Measurements from ENCODE around the gene ARID1A.

The ARID1A gene

DNA sequence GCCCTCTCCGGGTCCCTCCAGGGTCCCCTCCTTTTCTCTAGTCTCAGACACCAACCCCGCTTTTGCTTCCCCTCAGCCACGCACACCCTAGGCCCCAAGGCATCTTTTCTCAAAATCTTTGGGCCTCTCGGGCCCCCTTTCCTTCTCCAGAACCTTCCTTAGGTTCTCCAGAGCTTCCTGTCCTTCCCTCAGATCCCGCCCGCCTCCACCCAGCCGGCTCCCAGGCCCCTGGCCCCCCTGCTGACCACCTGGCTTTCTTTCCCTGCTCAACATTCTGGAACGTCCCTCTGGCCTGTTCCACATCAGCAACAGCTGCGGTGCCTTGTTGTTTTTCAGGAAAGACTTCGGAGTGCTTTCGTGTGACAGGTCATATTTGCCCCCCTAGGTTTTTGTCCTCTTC lies 131.8 kb downstream of the ARID1A start:
- H3K9me3 ChIP-seq (ENCODE audit: insufficient read depth, low read length): no peaks in the 10 kb centered on the region
- peak overlapping the region; percentile 71 for H3K9ac ChIP-seq (ENCODE audit: low read length)
- H3K9me2 ChIP-seq (replicated peaks; ENCODE audit: insufficient read depth, low read length): no peaks in the 10 kb centered on the region
- no peaks in the 10 kb centered on the region for H3K27me3 ChIP-seq (ENCODE audit: low read length)
- H3K4me3 ChIP-seq (ENCODE audit: insufficient read depth, low read length, poor library complexity, severe bottlenecking): peak overlapping the region; percentile 67
- no peaks in the 10 kb centered on the region for H3K36me3 ChIP-seq (ENCODE audit: low read length)
- H2AFZ ChIP-seq (ENCODE audit: low read depth, low read length, severe bottlenecking): no peak overlapping the region
- H3K79me2 ChIP-seq (ENCODE audit: insufficient read depth, low read length): peaks cover 6% of the 10 kb centered on the region; the same call in 1 of the 2 replicates
- no peak overlapping the region for H3K27ac ChIP-seq (ENCODE audit: low read depth, low read length)
- H3K4me2 ChIP-seq (ENCODE audit: low read depth, low read length, poor library complexity, severe bottlenecking): peak overlapping the region; percentile 79
- no peak for TF ChIP-seq EZH2phosphoT487 (conservative IDR thresholded peaks at IDR 0.05; ENCODE audit: low read length)
- TF ChIP-seq, protein P1, sequence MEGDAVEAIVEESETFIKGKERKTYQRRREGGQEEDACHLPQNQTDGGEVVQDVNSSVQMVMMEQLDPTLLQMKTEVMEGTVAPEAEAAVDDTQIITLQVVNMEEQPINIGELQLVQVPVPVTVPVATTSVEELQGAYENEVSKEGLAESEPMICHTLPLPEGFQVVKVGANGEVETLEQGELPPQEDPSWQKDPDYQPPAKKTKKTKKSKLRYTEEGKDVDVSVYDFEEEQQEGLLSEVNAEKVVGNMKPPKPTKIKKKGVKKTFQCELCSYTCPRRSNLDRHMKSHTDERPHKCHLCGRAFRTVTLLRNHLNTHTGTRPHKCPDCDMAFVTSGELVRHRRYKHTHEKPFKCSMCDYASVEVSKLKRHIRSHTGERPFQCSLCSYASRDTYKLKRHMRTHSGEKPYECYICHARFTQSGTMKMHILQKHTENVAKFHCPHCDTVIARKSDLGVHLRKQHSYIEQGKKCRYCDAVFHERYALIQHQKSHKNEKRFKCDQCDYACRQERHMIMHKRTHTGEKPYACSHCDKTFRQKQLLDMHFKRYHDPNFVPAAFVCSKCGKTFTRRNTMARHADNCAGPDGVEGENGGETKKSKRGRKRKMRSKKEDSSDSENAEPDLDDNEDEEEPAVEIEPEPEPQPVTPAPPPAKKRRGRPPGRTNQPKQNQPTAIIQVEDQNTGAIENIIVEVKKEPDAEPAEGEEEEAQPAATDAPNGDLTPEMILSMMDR (IDR thresholded peaks at IDR 0.05; ENCODE audit: insufficient read depth, low read length, poor library complexity, severe bottlenecking): no peak
- no peaks in the 10 kb centered on the region for H4K20me1 ChIP-seq (ENCODE audit: low read depth, low read length)
- no peaks in the 10 kb centered on the region; the same call in 1 of the 2 replicates for H3F3A ChIP-seq (ENCODE audit: insufficient read depth)

DNA sequence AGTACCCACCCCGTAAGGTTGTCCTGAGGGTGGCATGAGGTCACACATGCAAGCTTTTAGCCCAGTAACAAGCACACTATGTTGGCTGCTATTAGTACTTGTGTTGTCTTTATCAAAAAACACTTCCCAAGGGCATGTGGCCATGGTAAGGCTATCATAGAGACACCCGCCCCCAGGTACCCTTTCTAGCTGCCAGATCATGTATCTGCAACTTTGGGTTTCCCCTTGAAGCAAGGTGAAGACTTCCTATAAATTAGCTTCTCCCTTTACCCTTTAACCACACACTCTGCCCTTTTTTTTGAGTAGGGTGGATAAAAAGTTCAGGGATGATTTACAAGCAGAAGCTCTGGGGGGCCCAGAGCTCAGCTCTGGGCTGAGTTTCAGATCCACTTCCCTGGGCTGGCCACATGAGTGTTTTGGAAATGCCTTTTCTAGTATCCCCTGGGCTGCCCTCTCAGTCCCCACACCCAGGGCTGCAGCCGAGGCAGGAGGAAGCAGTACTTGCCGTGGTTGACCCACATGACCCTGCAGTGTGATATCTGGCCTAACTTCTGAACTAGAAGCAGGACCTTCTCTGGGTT lies 132.7 kb downstream of the ARID1A start:
- Histone ChIP-seq H3K9ac (ENCODE audit: low read length) (peak overlapping the region; percentile 3; the same call in 1 of the 2 replicates), H3K36me3 (ENCODE audit: low read length) (no peaks in the 10 kb centered on the region), H3K9me3 (ENCODE audit: insufficient read depth, low read length) (no peaks in the 10 kb centered on the region), H4K20me1 (ENCODE audit: low read depth, low read length) (no peaks in the 10 kb centered on the region), H3K4me3 (ENCODE audit: insufficient read depth, low read length, poor library complexity, severe bottlenecking) (no peak overlapping the region), H3K9me2 (replicated peaks; ENCODE audit: insufficient read depth, low read length) (no peaks in the 10 kb centered on the region), H2AFZ (ENCODE audit: low read depth, low read length, severe bottlenecking) (no peak overlapping the region), H3K27ac (ENCODE audit: low read depth, low read length) (peak overlapping the region; percentile 13), H3K4me2 (ENCODE audit: low read depth, low read length, poor library complexity, severe bottlenecking) (peak overlapping the region; percentile 36), H3K79me2 (ENCODE audit: insufficient read depth, low read length) (peaks cover 6% of the 10 kb centered on the region; the same call in 1 of the 2 replicates), H3K27me3 (ENCODE audit: low read length) (no peaks in the 10 kb centered on the region), H3F3A (ENCODE audit: insufficient read depth) (no peaks in the 10 kb centered on the region; the same call in 1 of the 2 replicates)
- TF ChIP-seq, protein P1 (IDR thresholded peaks at IDR 0.05; ENCODE audit: insufficient read depth, low read length, poor library complexity, severe bottlenecking): no peak
- no peak for TF ChIP-seq EZH2phosphoT487 (conservative IDR thresholded peaks at IDR 0.05; ENCODE audit: low read length)

DNA sequence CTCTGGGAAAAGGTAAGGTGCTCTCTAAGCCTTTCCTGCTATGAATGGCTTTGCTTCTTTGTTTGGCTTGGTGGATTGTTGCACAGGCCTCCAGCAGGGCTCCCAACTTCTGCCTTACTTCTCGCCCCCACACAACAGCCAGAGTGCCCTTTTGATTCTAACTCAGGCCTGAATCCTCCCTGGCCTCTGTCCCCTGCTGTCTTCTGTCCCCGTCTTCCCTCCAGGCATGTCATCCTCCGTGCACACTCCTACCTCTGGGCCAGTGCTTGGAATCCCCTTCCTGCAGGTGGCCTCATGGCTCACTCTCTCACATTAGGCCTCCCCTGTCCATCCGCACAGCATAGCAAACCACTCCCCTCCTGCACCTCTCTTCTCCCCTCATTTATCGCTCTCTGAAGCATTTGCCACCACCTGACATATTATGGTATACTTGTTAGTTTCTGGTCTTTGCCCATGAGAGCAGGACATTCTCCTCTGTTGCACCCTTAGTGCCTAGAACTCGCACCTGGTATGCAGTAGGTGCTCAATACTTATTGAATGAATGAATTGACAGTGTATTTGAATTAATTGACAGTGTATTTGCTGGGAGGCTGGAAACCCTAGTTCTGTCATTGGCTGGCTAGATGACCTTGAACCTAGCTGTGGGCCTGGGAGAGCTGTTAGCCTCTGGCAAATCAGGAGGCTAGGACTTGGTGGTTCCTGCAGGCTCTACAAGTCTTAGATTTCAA lies 133.5 kb downstream of the ARID1A start:
- H3K9me2 ChIP-seq (replicated peaks; ENCODE audit: insufficient read depth, low read length): no peaks in the 10 kb centered on the region
- H3F3A ChIP-seq (ENCODE audit: insufficient read depth): no peaks in the 10 kb centered on the region; the same call in 1 of the 2 replicates
- no peak for TF ChIP-seq EZH2phosphoT487 (conservative IDR thresholded peaks at IDR 0.05; ENCODE audit: low read length)
- TF ChIP-seq, protein P1 (IDR thresholded peaks at IDR 0.05; ENCODE audit: insufficient read depth, low read length, poor library complexity, severe bottlenecking): no peak
- no peaks in the 10 kb centered on the region for H3K36me3 ChIP-seq (ENCODE audit: low read length)
- no peak overlapping the region for H3K27ac ChIP-seq (ENCODE audit: low read depth, low read length)
- H2AFZ ChIP-seq (ENCODE audit: low read depth, low read length, severe bottlenecking): no peak overlapping the region
- peak overlapping the region; percentile 36 for H3K4me2 ChIP-seq (ENCODE audit: low read depth, low read length, poor library complexity, severe bottlenecking)
- no peaks in the 10 kb centered on the region for H3K9me3 ChIP-seq (ENCODE audit: insufficient read depth, low read length)
- peaks cover 6% of the 10 kb centered on the region; the same call in 1 of the 2 replicates for H3K79me2 ChIP-seq (ENCODE audit: insufficient read depth, low read length)
- no peaks in the 10 kb centered on the region for H3K27me3 ChIP-seq (ENCODE audit: low read length)
- no peaks in the 10 kb centered on the region for H4K20me1 ChIP-seq (ENCODE audit: low read depth, low read length)
- no peak overlapping the region for H3K4me3 ChIP-seq (ENCODE audit: insufficient read depth, low read length, poor library complexity, severe bottlenecking)
- H3K9ac ChIP-seq (ENCODE audit: low read length): no peak overlapping the region
